ENCODE data around the gene SYT9.

DNA sequence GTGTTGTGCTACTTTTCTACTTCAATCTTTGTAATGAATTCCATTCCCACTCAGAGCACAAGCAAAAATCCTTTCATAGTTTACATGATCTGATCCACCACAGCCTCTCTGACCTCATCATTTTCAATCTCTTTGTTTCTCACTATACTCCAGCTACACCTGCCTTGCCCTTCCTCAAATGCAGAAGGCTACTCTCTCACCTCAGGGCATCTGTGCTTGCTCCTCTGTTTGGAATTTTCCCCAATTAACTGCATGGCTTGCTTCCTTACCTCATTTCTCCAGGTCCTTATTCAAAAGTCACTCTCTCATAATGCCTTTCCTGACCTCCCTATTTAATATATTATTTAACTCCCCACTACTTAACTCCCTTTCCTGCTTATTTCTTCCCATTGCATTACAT, 133.0 kb downstream of the SYT9 start:
- TF ChIP-seq EZH2 (IDR thresholded peaks at IDR 0.05; ENCODE audit: insufficient read depth, poor library complexity, severe bottlenecking) (no peak), EZH2phosphoT487 (IDR thresholded peaks at IDR 0.05; ENCODE audit: insufficient read depth, low read depth) (no peak)
